ENCODE results near the gene TSPAN4. TPM values are rescaled to one million over a fixed set of nuclear protein-coding genes. Genes with fewer than 3 reads are reported as not detected.

Gene TSPAN4
- total and polyA plus RNA-seq, 2 of the 13 experiments (the other 11 are each of a cell fraction or from before 2014, with no cell fraction given): 31.7 to 68.3 TPM

- TF ChIP-seq ZBTB39 (CRISPR knock-in tag; IDR thresholded peaks at IDR 0.05): no peak
- TF ChIP-seq ZNF468 (CRISPR knock-in tag; IDR thresholded peaks at IDR 0.05): no peak
- TF ChIP-seq XBP1 (CRISPR knock-in tag; IDR thresholded peaks at IDR 0.05): no peak
- TF ChIP-seq RARG (CRISPR knock-in tag; IDR thresholded peaks at IDR 0.05; ENCODE audit: low read depth): no peak
- TF ChIP-seq ZKSCAN5 (CRISPR knock-in tag; IDR thresholded peaks at IDR 0.05): no peak
- no peak for TF ChIP-seq KMT2B (CRISPR knock-in tag; IDR thresholded peaks at IDR 0.05)
- no peak for TF ChIP-seq HOXA9 (CRISPR knock-in tag; IDR thresholded peaks at IDR 0.05; ENCODE audit: borderline replicate concordance)
- TF ChIP-seq ZNF337 (CRISPR knock-in tag; IDR thresholded peaks at IDR 0.05; ENCODE audit: borderline replicate concordance, low read depth): no peak
- no peak for TF ChIP-seq GLMP (CRISPR knock-in tag; IDR thresholded peaks at IDR 0.05; ENCODE audit: borderline replicate concordance)
- no peak for TF ChIP-seq POLR2G (IDR thresholded peaks at IDR 0.05; ENCODE audit: low read depth, low read length)
- TF ChIP-seq ZNF142 (CRISPR knock-in tag; IDR thresholded peaks at IDR 0.05): no peak
- TF ChIP-seq NCOR1 (IDR thresholded peaks at IDR 0.05; ENCODE audit: borderline replicate concordance, low read length): no peak
- TF ChIP-seq ZNF362 (CRISPR knock-in tag; IDR thresholded peaks at IDR 0.05; ENCODE audit: borderline replicate concordance): no peak
- TF ChIP-seq NFATC3 (CRISPR knock-in tag; IDR thresholded peaks at IDR 0.05): no peak
These were observed 46.8 kb upstream of the TSPAN4 start (continued) for GRCh38 chr11:795634-796564.
